Suprapubic skin (tissue), 4 donors: ENCODE data around the gene GREM1. TPM values are rescaled to one million over a fixed set of nuclear protein-coding genes. Genes with fewer than 3 reads are reported as not detected.

ENCODE experiments used
- DNase-seq, 2 donors: peaks; one replicate each; pipeline ENCODE4 v3.0.0-alpha.2; 2019; ENCODE audit warnings: low spot score in 2 of 2
- H3K27ac ChIP-seq: fragments of 200-600 bp; sonication (generic); one replicate; pipeline ENCODE4 v1.5.1; 2019
- H3K27me3 ChIP-seq: fragments of 200-600 bp; sonication (generic); one replicate; pipeline ENCODE4 v1.5.1; 2019
- H3K36me3 ChIP-seq: fragments of 200-600 bp; sonication (generic); one replicate; pipeline ENCODE4 v1.5.1; 2019
- H3K4me1 ChIP-seq: fragments of 200-600 bp; sonication (generic); one replicate; pipeline ENCODE4 v1.5.1; 2019
- H3K4me3 ChIP-seq: fragments of 200-600 bp; sonication (generic); one replicate; pipeline ENCODE4 v1.5.1; 2019; ENCODE audit warnings: mild to moderate bottlenecking
- H3K9me3 ChIP-seq: fragments of 200-600 bp; sonication (generic); one replicate; pipeline ENCODE4 v1.5.1; 2019
- EP300 ChIP-seq: sonication (generic); formaldehyde crosslinking; IDR thresholded peaks from one replicate; pipeline ENCODE4 v1.6.1; 2017; ENCODE audit warnings: antibody characterized with exemption
- POLR2A ChIP-seq, 2 donors: fragments of 450-650 bp; IDR thresholded peaks; one replicate each; pipeline ENCODE4 v1.6.1; 2017; ENCODE audit warnings: antibody characterized with exemption in 2 of 2, mild to moderate bottlenecking in 2 of 2, moderate library complexity in 2 of 2
- POLR2AphosphoS5 ChIP-seq, 3 donors: sonication (generic); formaldehyde crosslinking; IDR thresholded peaks; one replicate each; pipeline ENCODE4 v1.6.1; 2017; ENCODE audit warnings: antibody characterized with exemption in 3 of 3
- WGBS: methylation state at CpG from one replicate; pipeline ENCODE4 v1.1.5; 2018; 5-methylcytosine and 5-hydroxymethylcytosine counted together
- total RNA-seq, 4 donors: library from RNA; depleted of rRNA; stranded (reverse); fragments of >200 nt; gene quantifications; one replicate each; pipeline ENCODE4 v1.1.0, GENCODE V29; 2016
- TF ChIP-seq, protein P1 (sequence below), 2 donors: fragments of 200-600 bp in 1 of 2; fragments of 450-650 bp in 1 of 2; sonication (generic) in 1 of 2; IDR thresholded peaks; one replicate each; pipeline ENCODE4 v1.5.1; 2016 to 2019; ENCODE audit warnings: antibody characterized with exemption in 2 of 2, mild to moderate bottlenecking in 1 of 2, moderate library complexity in 1 of 2

The GREM1 gene
- total RNA-seq, 4 donors from 2014 or later = 0.85 to 3.6 (median 1.6) TPM

DNA sequence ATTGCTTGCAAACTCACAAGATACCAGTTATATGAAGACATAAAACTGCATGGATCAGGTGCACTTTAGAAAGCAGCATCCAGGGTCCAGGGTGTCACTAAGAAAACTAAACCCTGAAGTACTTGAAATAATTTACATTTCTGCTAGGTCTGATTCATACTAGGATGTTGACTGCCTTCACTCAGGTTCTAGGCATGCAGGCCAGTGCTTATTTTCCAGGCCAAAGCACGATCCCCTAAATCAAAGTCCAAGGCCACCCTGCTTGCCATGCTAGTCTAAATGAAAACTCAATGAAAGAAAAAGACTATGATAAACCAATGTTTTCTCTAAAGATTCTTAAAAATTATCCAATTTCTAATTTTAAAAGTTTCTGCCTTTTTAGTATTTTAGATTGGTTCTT lies 49.4 kb downstream of the GREM1 start:
- Histone ChIP-seq H3K4me1 (no peaks in the 10 kb centered on the region), H3K36me3 (no peaks in the 10 kb centered on the region), H3K4me3 (no peak overlapping the region), H3K9me3 (no peaks in the 10 kb centered on the region), H3K27me3 (no peaks in the 10 kb centered on the region), H3K27ac (no peak overlapping the region)
- 93% methylated on average over 1 of the region's 1 CpG for WGBS
- no peak for DNase-seq
- no peak for TF ChIP-seq POLR2A (IDR thresholded peaks at IDR 0.05)
- TF ChIP-seq, protein P1, sequence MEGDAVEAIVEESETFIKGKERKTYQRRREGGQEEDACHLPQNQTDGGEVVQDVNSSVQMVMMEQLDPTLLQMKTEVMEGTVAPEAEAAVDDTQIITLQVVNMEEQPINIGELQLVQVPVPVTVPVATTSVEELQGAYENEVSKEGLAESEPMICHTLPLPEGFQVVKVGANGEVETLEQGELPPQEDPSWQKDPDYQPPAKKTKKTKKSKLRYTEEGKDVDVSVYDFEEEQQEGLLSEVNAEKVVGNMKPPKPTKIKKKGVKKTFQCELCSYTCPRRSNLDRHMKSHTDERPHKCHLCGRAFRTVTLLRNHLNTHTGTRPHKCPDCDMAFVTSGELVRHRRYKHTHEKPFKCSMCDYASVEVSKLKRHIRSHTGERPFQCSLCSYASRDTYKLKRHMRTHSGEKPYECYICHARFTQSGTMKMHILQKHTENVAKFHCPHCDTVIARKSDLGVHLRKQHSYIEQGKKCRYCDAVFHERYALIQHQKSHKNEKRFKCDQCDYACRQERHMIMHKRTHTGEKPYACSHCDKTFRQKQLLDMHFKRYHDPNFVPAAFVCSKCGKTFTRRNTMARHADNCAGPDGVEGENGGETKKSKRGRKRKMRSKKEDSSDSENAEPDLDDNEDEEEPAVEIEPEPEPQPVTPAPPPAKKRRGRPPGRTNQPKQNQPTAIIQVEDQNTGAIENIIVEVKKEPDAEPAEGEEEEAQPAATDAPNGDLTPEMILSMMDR (IDR thresholded peaks at IDR 0.05) = no peak
- no peak for TF ChIP-seq EP300

GRCh38 chr15:32774022-32774421 lies 56.2 kb downstream of the GREM1 start:
- DNase-seq = no peak
- Histone ChIP-seq H3K9me3 (no peaks in the 10 kb centered on the region), H3K4me1 (no peaks in the 10 kb centered on the region), H3K36me3 (peaks cover 13% of the 10 kb centered on the region), H3K27ac (no peak overlapping the region), H3K27me3 (no peaks in the 10 kb centered on the region), H3K4me3 (no peak overlapping the region)
- TF ChIP-seq EP300 (no peak), POLR2A (IDR thresholded peaks at IDR 0.05) (no peak), POLR2AphosphoS5 (IDR thresholded peaks at IDR 0.05) (no peak)
- TF ChIP-seq, protein P1 (IDR thresholded peaks at IDR 0.05) = no peak
- 91% methylated on average over 4 of the region's 4 CpGs for WGBS

DNA sequence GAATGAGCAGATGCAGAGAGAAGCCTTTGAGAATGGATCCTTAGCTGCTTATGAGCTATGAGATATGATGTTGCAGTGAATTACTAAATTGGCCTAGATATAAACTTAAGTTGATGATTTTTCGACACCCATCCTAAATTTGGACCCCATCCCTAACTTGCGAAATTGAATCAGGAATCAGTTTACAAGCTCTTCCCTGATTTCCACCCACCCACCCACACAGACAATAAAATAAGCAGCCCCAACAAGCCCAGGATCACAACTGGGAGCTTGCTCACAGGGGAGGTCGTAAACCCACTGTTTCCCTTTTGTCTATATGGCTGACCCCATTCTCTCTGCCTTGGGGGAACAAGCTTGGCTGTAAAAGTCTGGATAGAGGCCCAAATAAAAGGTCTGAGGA lies 57.3 kb downstream of the GREM1 start:
- H3K9me3 ChIP-seq = no peaks in the 10 kb centered on the region
- H3K27ac ChIP-seq = no peak overlapping the region
- DNase-seq = no peak
- peaks cover 13% of the 10 kb centered on the region for H3K36me3 ChIP-seq
- H3K27me3 ChIP-seq = no peaks in the 10 kb centered on the region
- TF ChIP-seq POLR2AphosphoS5 (IDR thresholded peaks at IDR 0.05) (no peak), POLR2A (IDR thresholded peaks at IDR 0.05) (no peak), EP300 (no peak)
- TF ChIP-seq, protein P1 (IDR thresholded peaks at IDR 0.05) = no peak
- WGBS = 74% methylated on average over 3 of the region's 3 CpGs
- no peaks in the 10 kb centered on the region for H3K4me1 ChIP-seq
- no peak overlapping the region for H3K4me3 ChIP-seq

GRCh38 chr15:32778391-32779176 lies 60.8 kb downstream of the GREM1 start:
- H3K27me3 ChIP-seq = no peaks in the 10 kb centered on the region
- no peaks in the 10 kb centered on the region for H3K9me3 ChIP-seq
- no peaks in the 10 kb centered on the region for H3K4me1 ChIP-seq
- H3K36me3 ChIP-seq = peaks cover 5% of the 10 kb centered on the region
- no peak overlapping the region for H3K4me3 ChIP-seq
- TF ChIP-seq, protein P1 (IDR thresholded peaks at IDR 0.05) = no peak
- TF ChIP-seq POLR2A (IDR thresholded peaks at IDR 0.05) (no peak), EP300 (no peak), POLR2AphosphoS5 (IDR thresholded peaks at IDR 0.05) (no peak)
- WGBS = 87% methylated on average over 4 of the region's 4 CpGs
- H3K27ac ChIP-seq = no peak overlapping the region
- no peak for DNase-seq

- WGBS = 73% methylated on average over 3 of the region's 3 CpGs
- H3K36me3 ChIP-seq = no peaks in the 10 kb centered on the region
- DNase-seq = no peak
- H3K4me1 ChIP-seq = no peaks in the 10 kb centered on the region
- H3K9me3 ChIP-seq = no peaks in the 10 kb centered on the region
- no peaks in the 10 kb centered on the region for H3K27me3 ChIP-seq
- no peak overlapping the region for H3K4me3 ChIP-seq
- H3K27ac ChIP-seq = no peak overlapping the region
- TF ChIP-seq EP300 (no peak), POLR2AphosphoS5 (IDR thresholded peaks at IDR 0.05) (no peak), POLR2A (IDR thresholded peaks at IDR 0.05) (no peak)
- TF ChIP-seq, protein P1 (IDR thresholded peaks at IDR 0.05) = no peak
These were observed 64.0 kb downstream of the GREM1 start for GRCh38 chr15:32781781-32782180.
